A549 (cell line): ENCODE measurements around the gene P2RX3. TPM values are rescaled to one million over a fixed set of nuclear protein-coding genes. Genes with fewer than 3 reads are reported as not detected.
A peak's percentile ranks its signal among the peaks of the same experiment; 100 is the strongest.
"Not testable (repeated sequence)": the region's sequence is repeated elsewhere in the genome, so short reads cannot be mapped to it uniquely, and the experiment has no call there.

Source experiments
- ATAC-seq, 2 experiments: fragments of 200-7000 bp in 1 of 2; fragments of >200 bp in 1 of 2; cut with Nextera tagmentation in 1 of 2; cut with Tn5 transposase in 1 of 2; 3 replicates each; pipeline versions ENCODE4 v1.8.0 to v1.9.1; 2018 to 2020; ENCODE audit warnings: mild to moderate bottlenecking in 1 of 2, moderate library complexity in 1 of 2
- CTCF ChIA-PET: fragments of 300-600 bp; sonication (Branson Sonifier 250); formaldehyde crosslinking; extraction: SDS; loops from one replicate; lab custom pipeline; 2021; ENCODE audit warnings: antibody characterized with exemption, inconsistent platforms; lab: Yijun Ruan, JAX
- POLR2A ChIA-PET: fragments of 350-600 bp; formaldehyde crosslinking; extraction: SDS; loops from one replicate; lab custom pipeline; 2021; ENCODE audit warnings: antibody characterized with exemption, inconsistent platforms; lab: Yijun Ruan, JAX
- DNase-seq, 2 experiments: peaks; one replicate each; pipeline versions ENCODE4 v3.0.0 to v3.0.0-alpha.2; 2011 to 2016; ENCODE audit warnings: low read depth in 1 of 2, low spot score in 1 of 2
- FAIRE-seq: peaks from 2 replicates; lab custom pipeline; 2011; peaks lifted over from hg19 to GRCh38; lab: Jason Lieb, UNC
- H3K27ac ChIP-seq, 2 experiments: fragments of >200 bp; sonication (Bioruptor Twin); formaldehyde crosslinking; 3 replicates each; pipeline ENCODE4 v1.5.1; 2016 to 2017
- H3K4me1 ChIP-seq: fragments of >200 bp; sonication (Bioruptor Twin); formaldehyde crosslinking; 3 replicates; pipeline ENCODE4 v1.6.1; 2016
- H3K4me2 ChIP-seq: fragments of >200 bp; sonication (Bioruptor Twin); formaldehyde crosslinking; 3 replicates; pipeline ENCODE4 v1.6.1; 2016
- H3K4me3 ChIP-seq: fragments of >200 bp; sonication (Bioruptor Twin); formaldehyde crosslinking; 3 replicates; pipeline ENCODE4 v1.5.1; 2016
- H3K9me3 ChIP-seq: fragments of >200 bp; sonication (Bioruptor Twin); formaldehyde crosslinking; 3 replicates; pipeline ENCODE4 v1.6.1; 2016
- CEBPB ChIP-seq, 2 experiments: fragments of >200 bp in 1 of 2; sonication (Bioruptor Twin) in 1 of 2; formaldehyde crosslinking in 1 of 2; IDR thresholded peaks; 2 replicates each; pipeline ENCODE4 v1.6.1; 2012 to 2016
- CHD2 ChIP-seq: fragments of 150-350 bp; IDR thresholded peaks from 2 replicates; pipeline ENCODE4 v1.6.1; 2014; ENCODE audit warnings: low read length; ENCODE audit not compliant: partially characterized antibody
- ELK1 ChIP-seq: fragments of 150-350 bp; IDR thresholded peaks from 2 replicates; pipeline ENCODE4 v1.6.1; 2014; ENCODE audit warnings: low read depth, mild to moderate bottlenecking, low read length
- ESRRA ChIP-seq: fragments of 150-350 bp; IDR thresholded peaks from 2 replicates; pipeline ENCODE4 v1.6.1; 2014; ENCODE audit warnings: mild to moderate bottlenecking, low read length, borderline replicate concordance
- FOSL2 ChIP-seq, 2 experiments: fragments of 450-650 bp in 1 of 2; fragments of >200 bp in 1 of 2; sonication (Bioruptor Twin) in 1 of 2; formaldehyde crosslinking; IDR thresholded peaks; 2 replicates each; pipeline versions ENCODE4 v1.5.0 to v1.6.1; 2016 to 2020; ENCODE audit warnings: mild to moderate bottlenecking in 1 of 2, moderate library complexity in 1 of 2
- FOXS1 ChIP-seq: fragments of 250-450 bp; sonication (Bioruptor Pico); IDR thresholded peaks from 2 replicates; pipeline ENCODE4 v1.5.0; 2020; ENCODE audit warnings: mild to moderate bottlenecking, moderate library complexity
- HEYL ChIP-seq: fragments of 250-450 bp; sonication (Bioruptor Pico); IDR thresholded peaks from 2 replicates; pipeline ENCODE4 v1.8.0; 2021; ENCODE audit warnings: mild to moderate bottlenecking, moderate library complexity
- HOXB13 ChIP-seq: fragments of 250-450 bp; sonication (Bioruptor Pico); IDR thresholded peaks from 2 replicates; pipeline ENCODE4 v1.5.0; 2020; ENCODE audit warnings: low read depth, mild to moderate bottlenecking, moderate library complexity
- MAZ ChIP-seq: fragments of 150-350 bp; IDR thresholded peaks from 2 replicates; pipeline ENCODE4 v1.6.1; 2014; ENCODE audit warnings: antibody characterized with exemption, low read depth, low read length, borderline replicate concordance
- NFE2L2 ChIP-seq: fragments of 150-350 bp; conservative IDR thresholded peaks from 2 replicates; pipeline ENCODE4 v1.6.1; 2014; ENCODE audit warnings: low read length
- NPAS2 ChIP-seq: fragments of 250-450 bp; sonication (Bioruptor Pico); IDR thresholded peaks from 2 replicates; pipeline ENCODE4 v1.8.0; 2022; ENCODE audit warnings: mild to moderate bottlenecking, moderate library complexity, borderline replicate concordance
- PHF8 ChIP-seq: fragments of 200-600 bp; sonication (generic); IDR thresholded peaks from 2 replicates; pipeline ENCODE4 v1.6.1; 2016; ENCODE audit warnings: low read depth, mild to moderate bottlenecking, antibody characterized with exemption, moderate library complexity, borderline replicate concordance
- RCOR1 ChIP-seq: fragments of 150-350 bp; IDR thresholded peaks from 2 replicates; pipeline ENCODE4 v1.6.1; 2014; ENCODE audit warnings: antibody characterized with exemption, low read length, low read depth
- RNF2 ChIP-seq: fragments of 200-600 bp; sonication (generic); IDR thresholded peaks from 2 replicates; pipeline ENCODE4 v1.6.1; 2016; ENCODE audit warnings: low read depth, mild to moderate bottlenecking, antibody characterized with exemption, moderate library complexity, borderline replicate concordance
- USF2 ChIP-seq: fragments of 450-650 bp; IDR thresholded peaks from 2 replicates; pipeline ENCODE4 v1.6.1; 2014; ENCODE audit warnings: antibody characterized with exemption
- ZC3H11A ChIP-seq: fragments of 450-650 bp; IDR thresholded peaks from 2 replicates; pipeline ENCODE4 v1.6.1; 2014; ENCODE audit warnings: antibody characterized with exemption, mild to moderate bottlenecking
- WGBS: methylation state at CpG from one replicate; pipeline ENCODE4 v1.1.6; 2017; ENCODE audit errors: missing lambda C conversion rate; 5-methylcytosine and 5-hydroxymethylcytosine counted together
- polyA plus RNA-seq, 4 experiments: library from polyadenylated mRNA; depleted of rRNA in 3 of 4; stranded (reverse); fragments of >200 nt; fragmentation: RNase III in 1 of 4; extraction: RNeasy Plus Mini Kit Qiagen cat#74134 plus additional on column Dnase treatment in 1 of 4; gene quantifications; 2 replicates in 3 of 4; 3 replicates in 1 of 4; pipeline ENCODE4 v1.2.3, GENCODE V29; 2011 to 2017
- TF ChIP-seq, protein P1 (sequence below): fragments of 200-600 bp; sonication (generic); IDR thresholded peaks from 2 replicates; pipeline ENCODE4 v1.6.1; 2016; ENCODE audit warnings: antibody characterized with exemption, mild to moderate bottlenecking, moderate library complexity
- TF ChIP-seq, protein P2 (sequence below): IDR thresholded peaks from 2 replicates; pipeline ENCODE4 v1.6.1; 2012

P2RX3 gene
- polyA plus RNA-seq, 2 of the 4 experiments (the other 2 are of a cell fraction), result 0.05 to 0.37 TPM

DNA sequence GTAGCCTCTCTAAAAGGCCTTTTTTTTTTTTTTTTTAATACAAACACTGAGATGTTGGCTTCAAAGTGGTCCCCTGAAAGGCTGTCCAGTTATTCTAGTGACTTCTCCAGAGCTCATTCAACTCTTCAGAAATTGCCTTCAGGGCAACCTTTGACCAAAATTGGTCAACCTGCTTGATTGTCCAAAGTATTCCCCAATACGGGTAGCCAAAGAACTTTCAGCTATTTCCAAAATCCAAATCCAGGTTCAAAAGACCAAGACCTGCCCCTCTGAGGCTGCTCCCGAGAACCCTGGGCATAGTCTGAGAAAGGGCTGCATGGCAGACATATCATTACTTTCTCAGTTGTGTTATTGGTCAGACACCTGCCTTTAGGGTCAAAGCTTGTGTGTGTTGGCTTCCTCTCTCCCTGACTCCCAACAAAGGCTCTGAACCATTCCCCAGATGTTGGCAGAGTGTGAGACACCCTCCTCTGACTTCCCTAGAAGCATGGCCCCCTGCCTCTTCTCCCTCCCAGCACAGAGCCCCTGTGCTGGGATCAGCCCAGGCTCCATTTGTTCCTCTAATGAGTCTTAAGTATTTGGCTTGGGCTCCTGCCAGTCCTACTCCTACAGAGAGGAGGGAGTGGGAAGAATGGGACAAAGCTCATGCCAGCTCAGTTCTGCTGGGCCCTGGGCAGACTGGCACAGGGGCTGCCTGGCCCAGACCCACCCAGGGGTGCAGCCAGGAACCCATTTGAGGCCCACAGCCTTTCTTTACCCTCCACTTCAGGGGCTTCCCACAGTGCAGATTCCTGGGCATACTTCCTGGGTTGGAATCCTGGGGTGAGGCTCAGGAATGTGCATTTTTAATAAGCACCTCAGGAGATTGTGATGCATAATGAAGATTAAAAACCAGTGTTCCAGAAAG lies 43.7 kb upstream of the P2RX3 start:
- CTCF ChIA-PET, result interaction anchor here (1.1 to 2.3 kb wide), 6 partner anchors 8 to 45 kb away, joined by 3 to 7 read pairs (median 6); no protein-coding TSS in a partner anchor
- no peak overlapping the region for H3K4me2 ChIP-seq
- H3K4me1 ChIP-seq, result no peaks in the 10 kb centered on the region
- FAIRE-seq (no peak), ATAC-seq (peak; percentile 5 to 40; a peak in 4 of 6 replicates), DNase-seq (no peak)
- H3K27ac ChIP-seq, result no peak overlapping the region
- H3K4me3 ChIP-seq, result no peak overlapping the region
- peaks cover 7% of the 10 kb centered on the region for H3K9me3 ChIP-seq
- 93% methylated on average over 2 of the region's 2 CpGs for WGBS
- TF ChIP-seq MAZ (no peak), PHF8 (no peak), NFE2L2 (no peak), ELK1 (no peak), NPAS2 (CRISPR knock-in tag) (no peak), FOSL2 (IDR thresholded peaks at IDR 0.05) (no peak), FOSL2 (CRISPR knock-in tag; IDR thresholded peaks at IDR 0.05) (no peak), FOXS1 (no peak), RNF2 (no peak), USF2 (no peak), ESRRA (no peak), HEYL (no peak), CHD2 (no peak), ZC3H11A (no peak), HOXB13 (CRISPR knock-in tag) (no peak), RCOR1 (no peak)
- TF ChIP-seq, protein P1, sequence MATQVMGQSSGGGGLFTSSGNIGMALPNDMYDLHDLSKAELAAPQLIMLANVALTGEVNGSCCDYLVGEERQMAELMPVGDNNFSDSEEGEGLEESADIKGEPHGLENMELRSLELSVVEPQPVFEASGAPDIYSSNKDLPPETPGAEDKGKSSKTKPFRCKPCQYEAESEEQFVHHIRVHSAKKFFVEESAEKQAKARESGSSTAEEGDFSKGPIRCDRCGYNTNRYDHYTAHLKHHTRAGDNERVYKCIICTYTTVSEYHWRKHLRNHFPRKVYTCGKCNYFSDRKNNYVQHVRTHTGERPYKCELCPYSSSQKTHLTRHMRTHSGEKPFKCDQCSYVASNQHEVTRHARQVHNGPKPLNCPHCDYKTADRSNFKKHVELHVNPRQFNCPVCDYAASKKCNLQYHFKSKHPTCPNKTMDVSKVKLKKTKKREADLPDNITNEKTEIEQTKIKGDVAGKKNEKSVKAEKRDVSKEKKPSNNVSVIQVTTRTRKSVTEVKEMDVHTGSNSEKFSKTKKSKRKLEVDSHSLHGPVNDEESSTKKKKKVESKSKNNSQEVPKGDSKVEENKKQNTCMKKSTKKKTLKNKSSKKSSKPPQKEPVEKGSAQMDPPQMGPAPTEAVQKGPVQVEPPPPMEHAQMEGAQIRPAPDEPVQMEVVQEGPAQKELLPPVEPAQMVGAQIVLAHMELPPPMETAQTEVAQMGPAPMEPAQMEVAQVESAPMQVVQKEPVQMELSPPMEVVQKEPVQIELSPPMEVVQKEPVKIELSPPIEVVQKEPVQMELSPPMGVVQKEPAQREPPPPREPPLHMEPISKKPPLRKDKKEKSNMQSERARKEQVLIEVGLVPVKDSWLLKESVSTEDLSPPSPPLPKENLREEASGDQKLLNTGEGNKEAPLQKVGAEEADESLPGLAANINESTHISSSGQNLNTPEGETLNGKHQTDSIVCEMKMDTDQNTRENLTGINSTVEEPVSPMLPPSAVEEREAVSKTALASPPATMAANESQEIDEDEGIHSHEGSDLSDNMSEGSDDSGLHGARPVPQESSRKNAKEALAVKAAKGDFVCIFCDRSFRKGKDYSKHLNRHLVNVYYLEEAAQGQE, result no peak
- TF ChIP-seq, protein P2, sequence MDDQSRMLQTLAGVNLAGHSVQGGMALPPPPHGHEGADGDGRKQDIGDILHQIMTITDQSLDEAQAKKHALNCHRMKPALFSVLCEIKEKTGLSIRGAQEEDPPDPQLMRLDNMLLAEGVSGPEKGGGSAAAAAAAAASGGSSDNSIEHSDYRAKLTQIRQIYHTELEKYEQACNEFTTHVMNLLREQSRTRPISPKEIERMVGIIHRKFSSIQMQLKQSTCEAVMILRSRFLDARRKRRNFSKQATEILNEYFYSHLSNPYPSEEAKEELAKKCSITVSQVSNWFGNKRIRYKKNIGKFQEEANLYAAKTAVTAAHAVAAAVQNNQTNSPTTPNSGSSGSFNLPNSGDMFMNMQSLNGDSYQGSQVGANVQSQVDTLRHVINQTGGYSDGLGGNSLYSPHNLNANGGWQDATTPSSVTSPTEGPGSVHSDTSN, result no peak
- POLR2A ChIA-PET, result interaction anchor here (1.5 kb wide), 1 partner anchor 17 kb away, joined by 3 read pairs; no protein-coding TSS in a partner anchor

DNA sequence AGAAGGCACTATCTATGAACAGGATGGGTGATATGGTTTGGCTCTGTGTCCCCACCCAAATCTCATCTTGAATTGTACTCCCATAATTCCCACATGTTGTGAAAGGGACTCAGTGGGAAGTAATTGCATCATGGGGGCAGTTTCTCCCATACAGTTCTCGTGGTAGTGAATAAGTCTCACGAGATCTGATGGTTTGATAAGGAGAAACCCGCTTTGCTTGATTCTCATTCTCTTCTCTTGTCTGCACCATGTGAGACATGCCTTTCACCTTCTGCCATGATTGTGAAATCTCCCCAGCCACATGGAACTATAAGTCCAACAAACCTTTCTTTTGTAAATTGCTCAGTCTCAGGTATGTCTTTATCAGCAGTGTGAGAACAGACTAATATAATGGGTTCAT lies 41.9 kb upstream of the P2RX3 start:
- ATAC-seq, H3K4me1 ChIP-seq, H3K4me2 ChIP-seq, DNase-seq, H3K27ac ChIP-seq, H3K4me3 ChIP-seq, CTCF ChIA-PET, FAIRE-seq: not testable (repeated sequence)
- POLR2A ChIA-PET, result interaction anchor here (1.5 kb wide), 1 partner anchor 15 kb away, joined by 3 read pairs; no protein-coding TSS in a partner anchor
- 0 out of 4 replicates have a peak, but pooled peaks of 1 of the 2 experiments have one; percentile 7 for TF ChIP-seq CEBPB (IDR thresholded peaks at IDR 0.05)
- WGBS, result 94% methylated on average over 3 of the region's 3 CpGs
- peaks cover 17% of the 10 kb centered on the region for H3K9me3 ChIP-seq
